Transverse colon (tissue), 3 donors: ENCODE data around the gene TNP2.

Experiments used
- CTCF ChIP-seq, 5 experiments: fragments of 200-600 bp in 3 of 5; fragments of 450-650 bp in 2 of 5; sonication (generic) in 3 of 5; IDR thresholded peaks; 1 replicate in 2 of 5; 2 replicates in 3 of 5; pipeline ENCODE4 v1.5.1; 2016 to 2017; ENCODE audit warnings: antibody characterized with exemption in 5 of 5, inconsistent platforms in 3 of 5, mild to moderate bottlenecking in 2 of 5, moderate library complexity in 1 of 5
- POLR2A ChIP-seq: fragments of 450-650 bp; IDR thresholded peaks from one replicate; pipeline ENCODE4 v1.6.1; 2016; ENCODE audit warnings: antibody characterized with exemption, mild to moderate bottlenecking, moderate library complexity

DNA sequence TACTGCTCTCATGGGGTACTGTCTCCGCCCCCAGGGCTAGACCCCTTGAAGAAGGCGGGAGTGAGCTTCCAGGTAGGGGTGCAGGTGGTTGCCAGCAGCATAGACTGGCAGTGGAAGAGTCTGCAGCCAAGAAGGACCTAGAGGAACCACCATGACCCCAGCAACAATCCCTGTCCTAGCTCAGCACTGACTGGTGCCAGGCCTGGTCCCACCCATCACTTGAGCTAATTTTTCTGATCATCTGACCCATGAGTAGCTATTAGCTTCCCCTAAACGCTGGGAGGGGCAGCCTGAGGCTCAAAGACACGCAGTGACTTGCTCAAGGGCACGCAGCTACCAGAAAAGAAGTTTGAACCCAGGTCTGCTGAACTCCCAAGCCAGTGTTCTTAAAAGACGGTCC, 3.4 kb upstream of the TNP2 start:
- TF ChIP-seq POLR2A = no peak
- TF ChIP-seq CTCF (IDR thresholded peaks at IDR 0.05) = no peak
